GM12872 (cell line): Measurements from ENCODE around the gene TMEM213.

Experiments
- CTCF ChIP-seq: IDR thresholded peaks from 3 replicates; pipeline ENCODE4 v1.5.1; 2011; ENCODE audit warnings: low read depth, mild to moderate bottlenecking, low read length, moderate library complexity; ENCODE audit not compliant: insufficient read depth

Gene TMEM213

GRCh38 chr7:138878051-138878450 is 80.3 kb downstream of the TMEM213 start:
- TF ChIP-seq CTCF, result no peak

GRCh38 chr7:138878856-138879255 is 81.1 kb downstream of the TMEM213 start:
- TF ChIP-seq CTCF, result no peak

GRCh38 chr7:138879356-138879755 is 81.6 kb downstream of the TMEM213 start:
- TF ChIP-seq CTCF, result no peak

GRCh38 chr7:138880881-138881578 is 83.2 kb downstream of the TMEM213 start:
- TF ChIP-seq CTCF, result no peak

- TF ChIP-seq CTCF, result no peak
These were observed 83.9 kb downstream of the TMEM213 start for GRCh38 chr7:138881579-138882188.

GRCh38 chr7:138882249-138882648 is 84.5 kb downstream of the TMEM213 start:
- TF ChIP-seq CTCF, result no peak

GRCh38 chr7:138885383-138886147 is 87.8 kb downstream of the TMEM213 start:
- TF ChIP-seq CTCF, result 0 out of 3 replicates have a peak, but pooled peaks have one; percentile 30
